ENCODE results near the gene GREM1.

DNA sequence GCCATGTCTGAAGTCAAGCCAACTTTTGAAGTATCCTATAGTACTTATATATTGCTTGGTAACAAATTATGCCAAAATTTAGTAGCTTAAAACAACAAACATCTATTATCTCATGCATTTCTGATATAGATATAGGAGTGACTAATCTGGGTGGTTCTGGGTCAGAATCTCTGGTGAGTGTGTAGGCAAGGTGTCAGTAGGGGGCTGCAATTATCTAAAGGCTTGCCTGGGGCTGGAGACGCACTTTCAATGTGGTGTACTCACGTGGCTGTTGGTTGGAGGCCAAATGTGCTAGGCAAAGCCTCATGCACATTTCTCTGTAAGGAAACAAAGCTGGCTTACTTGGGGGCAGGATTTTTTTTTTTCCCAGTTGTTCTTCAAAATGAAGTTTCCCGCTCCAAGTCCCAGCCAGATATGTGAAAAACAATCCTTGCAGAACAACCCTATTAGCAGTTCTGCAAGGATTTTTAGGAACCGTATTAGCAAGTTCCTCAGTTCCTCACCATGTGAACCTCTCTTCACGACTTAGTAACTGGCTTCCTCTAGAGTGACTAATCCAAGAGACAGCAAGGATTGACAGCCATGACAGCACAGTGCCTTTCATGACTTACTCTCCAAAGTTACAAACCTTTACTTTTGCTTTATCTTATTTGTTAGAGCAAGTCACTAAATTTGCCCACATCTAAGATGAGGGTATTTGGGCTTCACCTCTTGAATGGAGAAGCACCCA, 25.8 kb downstream of the GREM1 start:
- TF ChIP-seq, protein P1, sequence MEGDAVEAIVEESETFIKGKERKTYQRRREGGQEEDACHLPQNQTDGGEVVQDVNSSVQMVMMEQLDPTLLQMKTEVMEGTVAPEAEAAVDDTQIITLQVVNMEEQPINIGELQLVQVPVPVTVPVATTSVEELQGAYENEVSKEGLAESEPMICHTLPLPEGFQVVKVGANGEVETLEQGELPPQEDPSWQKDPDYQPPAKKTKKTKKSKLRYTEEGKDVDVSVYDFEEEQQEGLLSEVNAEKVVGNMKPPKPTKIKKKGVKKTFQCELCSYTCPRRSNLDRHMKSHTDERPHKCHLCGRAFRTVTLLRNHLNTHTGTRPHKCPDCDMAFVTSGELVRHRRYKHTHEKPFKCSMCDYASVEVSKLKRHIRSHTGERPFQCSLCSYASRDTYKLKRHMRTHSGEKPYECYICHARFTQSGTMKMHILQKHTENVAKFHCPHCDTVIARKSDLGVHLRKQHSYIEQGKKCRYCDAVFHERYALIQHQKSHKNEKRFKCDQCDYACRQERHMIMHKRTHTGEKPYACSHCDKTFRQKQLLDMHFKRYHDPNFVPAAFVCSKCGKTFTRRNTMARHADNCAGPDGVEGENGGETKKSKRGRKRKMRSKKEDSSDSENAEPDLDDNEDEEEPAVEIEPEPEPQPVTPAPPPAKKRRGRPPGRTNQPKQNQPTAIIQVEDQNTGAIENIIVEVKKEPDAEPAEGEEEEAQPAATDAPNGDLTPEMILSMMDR (IDR thresholded peaks at IDR 0.05), result no peak
- TF ChIP-seq POLR2A (IDR thresholded peaks at IDR 0.05) (no peak), POLR2AphosphoS5 (IDR thresholded peaks at IDR 0.05) (no peak), EP300 (IDR thresholded peaks at IDR 0.05) (no peak)

Data from upper lobe of left lung (tissue), 4 donors.